ENCODE results near the gene SLC46A2.

DNA sequence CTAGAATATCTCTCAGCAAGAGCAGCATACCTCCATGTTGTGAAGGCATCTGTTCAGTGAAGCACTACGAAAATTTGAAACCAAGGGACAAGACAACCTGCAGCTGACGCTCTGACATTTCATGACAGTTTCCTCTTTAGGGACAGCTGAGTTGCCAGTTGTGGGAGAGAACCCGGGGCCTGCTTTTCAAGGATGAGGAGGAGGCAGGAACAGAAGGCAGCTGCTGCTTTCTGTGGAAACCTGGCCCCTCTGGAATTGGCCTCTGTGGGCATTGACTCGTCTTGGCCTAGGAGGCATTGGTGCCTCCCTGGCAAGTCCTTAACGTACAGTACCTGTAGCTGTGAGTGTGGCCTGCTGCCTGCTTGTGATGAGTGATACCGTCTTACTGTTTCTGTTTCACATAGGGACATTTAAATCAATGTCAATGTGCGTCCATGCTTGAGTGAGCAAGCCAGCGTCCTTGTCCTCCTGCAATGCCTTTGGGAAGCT lies 21.6 kb downstream of the SLC46A2 start:
- TF ChIP-seq POLR2A (IDR thresholded peaks at IDR 0.05) (no peak), POLR2AphosphoS5 (IDR thresholded peaks at IDR 0.05; ENCODE audit: insufficient read depth in 1 of 2, low read depth in 1 of 2) (no peak)
